Esophagus mucosa (tissue), 1 donor: ENCODE data around the gene GOLT1A. TPM values are rescaled to one million over a fixed set of nuclear protein-coding genes. Genes with fewer than 3 reads are reported as not detected.
"Not testable (repeated sequence)": the region's sequence is repeated elsewhere in the genome, so short reads cannot be mapped to it uniquely, and the experiment has no call there.

Experiments
- ATAC-seq: fragments of 200-7000 bp; cut with Tn5 transposase; one replicate; pipeline ENCODE4 v1.9.1; 2020
- total RNA-seq: library from RNA; stranded (reverse); gene quantifications from one replicate; pipeline ENCODE4 v1.2.4, GENCODE V29; 2023
- donor health status: DM: yes; HTN: yes; CAD: no.

Gene GOLT1A
- total RNA-seq, 1 donor from 2014 or later: not detected

- no peak for ATAC-seq
Observed at GRCh38 chr1:204248954-204249353, 35.2 kb upstream of the GOLT1A start.

- no peak for ATAC-seq
Observed at GRCh38 chr1:204246876-204247275, 33.1 kb upstream of the GOLT1A start.

DNA sequence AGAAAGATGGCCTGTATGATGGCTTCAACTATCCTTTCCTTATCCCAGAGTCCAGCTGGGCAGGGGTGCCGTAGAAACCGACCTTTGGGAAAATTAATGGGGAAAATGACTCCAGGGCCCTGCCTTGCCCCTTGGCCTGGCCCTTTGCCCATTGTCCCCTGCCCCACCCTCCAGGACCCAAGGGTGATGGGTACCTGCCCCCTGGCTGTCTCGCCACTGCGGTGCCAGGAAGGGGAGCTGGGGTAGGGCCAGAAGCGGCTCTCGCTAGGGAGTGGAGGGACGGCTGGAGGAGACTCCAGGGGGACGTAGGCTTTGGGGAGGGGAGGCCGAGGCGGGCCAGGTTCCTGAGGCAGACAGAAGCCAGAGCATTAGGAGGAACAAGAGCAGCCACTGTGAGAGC lies 29.1 kb upstream of the GOLT1A start:
- no peak for ATAC-seq

DNA sequence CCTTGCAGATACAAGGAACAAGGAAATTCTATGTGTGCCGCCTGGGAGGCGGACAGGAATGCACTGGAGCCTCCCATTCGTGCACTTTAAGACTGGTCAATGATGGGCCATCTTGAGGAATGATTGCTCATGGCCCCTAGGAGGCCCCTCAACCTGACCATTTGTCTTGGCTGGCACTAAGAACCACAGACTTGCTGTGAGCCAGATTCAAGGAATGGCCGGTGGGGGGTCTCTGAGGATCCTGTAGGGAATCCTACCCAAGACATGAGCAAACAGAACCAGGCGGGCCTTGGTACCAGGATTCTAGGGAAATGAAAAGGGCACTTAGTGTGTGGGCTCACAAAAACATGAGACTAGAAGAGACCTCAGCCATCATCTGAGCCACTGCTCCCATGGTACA lies 28.1 kb upstream of the GOLT1A start:
- ATAC-seq: no peak

GRCh38 chr1:204241050-204241449 lies 27.3 kb upstream of the GOLT1A start:
- peak; percentile 60 for ATAC-seq

DNA sequence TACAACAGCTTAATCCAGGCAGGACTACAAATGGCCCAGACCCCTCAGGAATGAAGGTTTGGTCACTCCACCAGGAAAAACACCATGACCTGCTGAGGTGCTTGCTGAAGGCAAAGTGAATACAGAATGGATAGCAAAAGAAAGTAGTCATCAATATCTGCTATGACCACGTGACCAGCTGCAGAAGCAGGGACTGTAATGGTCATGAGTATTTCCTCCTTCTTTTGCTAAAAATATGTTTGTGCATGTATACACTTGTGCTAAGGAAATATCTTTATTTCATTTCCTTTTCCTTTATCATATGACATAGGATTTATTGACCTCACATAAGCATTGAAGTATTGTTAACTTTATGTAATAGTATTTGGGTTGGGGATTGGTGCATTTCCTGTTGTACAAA lies 26.4 kb upstream of the GOLT1A start:
- no peak for ATAC-seq

- ATAC-seq: not testable (repeated sequence)
Observed at GRCh38 chr1:204239401-204239800, 25.6 kb upstream of the GOLT1A start.

DNA sequence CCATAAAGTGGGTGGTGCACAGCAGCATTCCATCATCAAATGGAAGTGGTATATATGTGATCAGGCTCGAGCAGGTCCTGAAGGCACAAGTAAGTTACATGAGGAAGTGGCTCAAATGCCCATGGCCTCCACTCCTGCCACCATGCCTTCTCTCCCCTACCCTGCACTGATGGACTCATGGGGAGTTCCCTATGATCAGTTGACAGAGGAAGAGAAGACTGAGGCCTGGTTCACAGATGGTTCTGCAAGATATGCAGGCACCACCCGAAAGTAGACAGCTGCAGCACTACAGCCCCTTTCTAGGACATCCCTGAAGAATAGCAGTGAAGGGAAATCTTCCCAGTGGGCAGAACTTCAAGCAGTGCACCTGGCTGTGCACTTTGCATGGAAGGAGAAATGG lies 24.7 kb upstream of the GOLT1A start:
- ATAC-seq: not testable (repeated sequence)

- ATAC-seq: not testable (repeated sequence)
Observed at GRCh38 chr1:204237515-204237914, 23.7 kb upstream of the GOLT1A start.

- ATAC-seq: no peak
Observed at GRCh38 chr1:204232526-204232925, 18.7 kb upstream of the GOLT1A start.

- no peak for ATAC-seq
Observed at GRCh38 chr1:204230211-204230610, 16.4 kb upstream of the GOLT1A start.

DNA sequence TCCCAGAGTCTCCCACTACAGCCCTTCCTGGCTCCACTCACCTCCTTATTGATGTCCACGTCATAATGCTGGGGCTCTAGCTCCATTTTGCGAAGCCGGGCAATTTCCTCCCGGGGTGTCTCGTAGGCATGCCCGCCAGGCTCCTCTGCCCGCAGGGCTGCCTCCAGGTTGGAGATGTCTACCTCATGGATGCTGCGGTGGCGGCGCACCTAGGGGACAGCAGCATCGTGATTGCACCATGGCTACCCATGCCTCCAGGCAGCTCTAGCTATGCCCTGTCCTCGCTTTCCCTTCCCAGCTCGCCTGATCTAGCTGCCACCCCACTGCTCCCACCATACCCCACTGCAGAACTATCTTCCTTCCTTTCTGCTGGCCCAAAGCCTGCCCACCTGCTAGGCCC lies 15.1 kb upstream of the GOLT1A start:
- ATAC-seq: no peak

DNA sequence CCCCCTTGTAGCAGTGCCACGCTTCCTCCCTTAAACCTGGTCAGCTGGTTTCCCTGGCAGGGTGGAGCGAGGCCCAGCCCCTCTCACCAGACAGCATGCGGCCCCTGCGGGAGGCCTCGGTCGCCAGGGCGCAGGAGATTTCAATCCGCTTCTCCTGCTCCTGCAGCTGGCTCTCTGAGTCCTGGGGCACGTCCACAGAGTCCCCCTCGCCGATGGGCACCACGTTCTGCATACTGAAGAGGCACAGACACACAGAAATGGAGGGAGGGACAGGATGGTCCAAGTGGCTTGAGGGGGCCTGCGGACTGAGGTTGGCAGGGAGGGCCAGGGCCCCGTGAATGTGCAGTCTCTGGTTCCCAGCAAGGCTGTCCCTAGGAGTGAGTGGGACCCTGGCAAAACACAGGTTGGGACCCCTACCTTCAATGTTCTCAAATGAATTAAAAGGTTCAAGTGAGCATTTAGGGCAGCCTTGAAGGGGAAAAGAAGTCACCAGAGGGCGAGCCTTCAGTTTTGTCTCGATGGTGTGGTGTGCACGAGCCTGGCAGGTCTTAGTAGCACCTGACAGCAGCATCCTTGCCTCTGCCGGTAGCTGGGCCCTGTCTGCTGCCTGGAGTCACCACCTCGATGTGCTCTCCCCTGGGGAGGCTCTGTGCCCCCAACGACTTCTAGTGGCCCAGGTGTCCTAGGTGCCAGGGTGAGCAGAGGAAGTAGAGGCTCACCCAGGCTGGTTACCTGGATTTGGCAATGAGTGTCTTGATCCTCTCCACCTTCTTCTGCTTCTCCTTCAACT lies 14.4 kb upstream of the GOLT1A start:
- ATAC-seq: no peak

DNA sequence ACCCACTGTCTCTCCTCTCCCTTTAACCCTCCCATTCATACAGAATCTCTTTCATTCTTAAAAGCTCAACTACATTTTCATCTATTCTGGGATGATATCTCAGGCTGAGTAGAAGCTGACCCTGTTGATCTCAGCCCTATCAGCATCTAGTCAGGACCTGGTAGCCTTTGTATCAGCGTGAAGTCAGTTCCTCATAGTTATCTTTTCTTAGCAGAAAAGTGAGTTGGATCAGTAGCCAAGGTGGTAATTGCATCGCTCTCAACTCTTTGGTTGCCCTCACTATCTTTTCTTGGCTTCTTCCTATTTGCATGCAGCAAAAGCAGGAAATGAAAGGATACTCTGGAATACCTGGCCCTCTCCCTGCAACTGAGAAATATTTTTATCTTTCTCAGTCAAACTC lies 13.6 kb upstream of the GOLT1A start:
- ATAC-seq: no peak

DNA sequence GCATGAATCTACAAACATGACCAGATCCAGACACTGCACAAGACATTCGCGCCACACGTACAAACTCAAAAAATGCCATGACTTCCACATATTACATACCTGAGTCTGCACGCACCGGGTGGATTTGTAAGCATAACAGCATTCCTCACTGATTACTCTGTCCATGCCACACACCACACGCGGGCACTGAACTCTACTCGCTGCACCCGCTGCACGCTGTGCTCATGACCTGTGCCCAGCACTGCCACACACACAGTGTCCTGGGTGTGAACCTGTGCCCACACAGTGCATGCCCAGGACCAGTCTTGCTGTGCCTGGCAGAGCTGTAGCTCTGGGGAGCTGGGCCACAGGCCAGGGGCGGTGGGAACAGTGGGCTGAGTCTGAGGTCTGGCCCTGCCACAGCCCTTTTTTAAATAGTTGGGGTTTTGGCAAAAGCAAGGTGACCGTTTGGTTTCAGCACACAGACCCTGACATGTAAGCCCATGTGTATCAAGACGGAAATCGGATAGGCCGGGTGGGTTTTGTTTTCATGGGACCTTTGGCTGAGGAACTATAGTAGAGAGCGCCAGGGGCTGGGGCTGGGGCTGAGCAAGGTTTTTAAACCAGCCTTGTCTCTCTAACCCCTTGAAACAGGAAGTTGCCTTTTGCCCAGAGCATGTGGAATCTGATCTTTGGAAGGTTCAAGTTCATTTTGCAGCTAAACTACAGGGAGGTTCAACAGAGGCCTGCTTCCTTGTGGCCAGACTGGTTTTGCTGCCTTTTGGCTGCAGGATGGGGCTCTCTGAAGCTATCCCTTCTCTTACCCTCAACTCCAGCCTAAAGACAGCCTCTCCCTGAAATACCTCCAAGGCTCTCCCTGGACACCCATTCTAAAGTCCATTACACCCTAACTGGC lies 12.3 kb upstream of the GOLT1A start:
- peak; percentile 83 for ATAC-seq

GRCh38 chr1:204224655-204225054 lies 10.9 kb upstream of the GOLT1A start:
- ATAC-seq: no peak

DNA sequence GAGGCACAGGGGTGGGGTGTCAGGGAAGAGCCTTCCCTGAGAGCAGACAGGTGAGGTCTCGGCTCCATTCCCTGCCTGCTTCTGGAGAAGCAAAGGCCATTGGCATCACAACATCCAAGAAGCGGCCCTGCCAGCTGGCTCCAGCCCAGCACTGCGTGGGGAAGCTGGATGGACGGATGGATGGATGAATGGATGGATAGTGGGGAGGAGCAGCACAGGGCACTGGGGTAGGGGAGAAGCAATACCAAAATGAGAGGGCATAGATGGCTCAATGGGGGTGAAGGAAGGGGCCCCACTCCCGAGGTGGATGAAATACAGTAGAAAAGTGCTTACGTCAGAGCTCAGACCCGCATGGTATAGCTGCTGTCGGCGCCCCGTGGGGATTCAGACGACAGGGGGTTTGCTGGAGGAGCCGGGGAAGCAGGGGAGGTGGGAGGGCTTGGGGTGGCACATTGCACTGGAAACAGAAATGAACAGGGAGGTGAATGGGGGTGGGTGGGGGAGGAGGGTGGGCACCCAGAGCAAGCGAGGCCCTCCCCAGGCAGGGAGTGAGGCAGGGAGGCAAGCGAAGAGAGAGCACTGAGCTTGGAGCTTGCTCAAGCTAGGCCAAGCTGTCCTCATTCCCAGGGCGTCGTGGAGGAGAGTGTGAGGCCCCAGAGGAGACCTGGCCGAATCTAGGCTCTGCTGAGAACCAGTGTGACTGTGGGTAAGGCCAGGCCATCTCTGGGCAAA lies 9.5 kb upstream of the GOLT1A start:
- ATAC-seq: no peak

- no peak for ATAC-seq
Observed at GRCh38 chr1:204222764-204223055, 8.9 kb upstream of the GOLT1A start.

GRCh38 chr1:204222006-204222763 lies 8.4 kb upstream of the GOLT1A start:
- no peak for ATAC-seq

- ATAC-seq: no peak
Observed at GRCh38 chr1:204221271-204221670, 7.5 kb upstream of the GOLT1A start.

GRCh38 chr1:204219971-204220616 lies 6.3 kb upstream of the GOLT1A start:
- no peak for ATAC-seq

DNA sequence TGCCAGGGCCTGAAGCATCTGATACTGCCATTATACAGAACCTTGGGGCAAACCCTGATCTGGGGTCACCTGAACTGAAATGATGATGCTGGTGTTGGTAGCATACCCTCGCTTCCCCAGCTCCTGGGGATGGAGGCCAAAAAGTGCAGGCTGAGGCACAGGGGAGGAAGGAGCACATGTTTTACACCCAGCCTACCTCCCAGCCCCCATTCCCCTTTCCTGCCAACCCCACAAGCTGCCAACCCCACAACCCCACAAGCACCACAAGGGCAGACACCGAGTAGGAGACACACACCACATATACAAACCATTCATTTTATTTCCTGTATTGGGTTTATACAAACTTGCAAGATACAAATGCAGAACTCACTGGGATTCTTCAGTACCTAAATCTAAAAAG lies 4.8 kb upstream of the GOLT1A start:
- ATAC-seq: no peak
